Activated CD8-positive, alpha-beta T cell treated with anti-CD3 and anti-CD28 coated beads for 36 hours (primary cell): ENCODE data around the gene ANAPC4. TPM values are rescaled to one million over a fixed set of nuclear protein-coding genes. Genes with fewer than 3 reads are reported as not detected.

Source experiments
- ATAC-seq: fragments of 200-7000 bp; cut with Tn5 transposase; one replicate; pipeline ENCODE4 v1.10.0; 2021; ENCODE audit warnings: mild to moderate bottlenecking, moderate library complexity
- CTCF ChIA-PET: fragments of 350-600 bp; sonication (Branson Sonifier 250); formaldehyde crosslinking; loops from one replicate; lab custom pipeline; 2021; ENCODE audit warnings: antibody characterized with exemption; lab: Charles Lee
- POLR2A ChIA-PET: fragments of 350-600 bp; sonication (Branson Sonifier 250); formaldehyde crosslinking; loops from one replicate; lab custom pipeline; 2021; ENCODE audit warnings: antibody characterized with exemption; lab: Charles Lee
- DNase-seq: peaks from one replicate; pipeline ENCODE4 v3.0.0-alpha.2; 2020
- H3K27ac Mint-ChIP-seq: one replicate; pipeline ENCODE4 v1.8.0; 2021; ENCODE audit warnings: mild to moderate bottlenecking, mixed read lengths
- H3K27me3 Mint-ChIP-seq: one replicate; pipeline ENCODE4 v1.8.0; 2021; ENCODE audit warnings: mixed read lengths
- H3K36me3 Mint-ChIP-seq: one replicate; pipeline ENCODE4 v1.8.0; 2021; ENCODE audit warnings: low read depth, mixed read lengths
- H3K4me1 Mint-ChIP-seq: one replicate; pipeline ENCODE4 v1.8.0; 2021; ENCODE audit warnings: low read depth, mixed read lengths
- H3K4me3 Mint-ChIP-seq: one replicate; pipeline ENCODE4 v1.8.0; 2021; ENCODE audit warnings: mild to moderate bottlenecking, moderate library complexity, mixed read lengths
- H3K9me3 Mint-ChIP-seq: one replicate; pipeline ENCODE4 v1.8.0; 2021; ENCODE audit warnings: mixed read lengths
- intact Hi-C: fragments of 100-400 bp; cut with micrococcal nuclease; formaldehyde crosslinking; loops from one replicate; pipeline ENCODE4 v1.10.0; 2022
- total RNA-seq, 2 experiments: library from RNA; stranded (reverse); gene quantifications; one replicate each; pipeline ENCODE4 v1.2.3, GENCODE V29; 2021
- TF ChIP-seq, protein P1 (sequence below): fragments of 200-600 bp; IDR thresholded peaks from one replicate; pipeline ENCODE4 v1.8.0; 2022; ENCODE audit warnings: antibody characterized with exemption, mild to moderate bottlenecking

The ANAPC4 gene
- total RNA-seq, 2 experiments from 2014 or later = 29.2 to 31.4 TPM

DNA sequence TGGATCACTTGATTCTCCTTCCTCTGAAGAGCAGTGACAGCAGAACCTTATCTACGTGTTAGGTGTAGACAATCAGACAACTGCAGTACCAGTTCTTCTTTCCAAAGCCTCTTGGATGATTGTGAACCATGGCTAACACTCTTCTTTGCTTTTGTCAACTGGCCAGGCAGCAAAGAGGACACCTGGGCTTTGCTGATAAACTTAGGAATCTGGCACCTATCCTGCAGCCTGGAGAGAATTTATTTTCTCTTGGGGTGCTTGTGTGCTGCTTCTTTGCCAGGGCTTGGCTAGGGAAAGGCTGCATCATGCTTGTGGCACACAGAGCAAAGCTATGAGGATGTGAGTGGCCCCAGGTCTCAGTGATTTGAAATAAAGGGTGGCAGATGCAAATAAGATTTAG is 77.4 kb downstream of the ANAPC4 start:
- no peaks in the 10 kb centered on the region for H3K27me3 Mint-ChIP-seq
- ChIA-PET CTCF (no interaction called here), POLR2A (no interaction called here)
- no peak overlapping the region for H3K27ac Mint-ChIP-seq
- TF ChIP-seq, protein P1, sequence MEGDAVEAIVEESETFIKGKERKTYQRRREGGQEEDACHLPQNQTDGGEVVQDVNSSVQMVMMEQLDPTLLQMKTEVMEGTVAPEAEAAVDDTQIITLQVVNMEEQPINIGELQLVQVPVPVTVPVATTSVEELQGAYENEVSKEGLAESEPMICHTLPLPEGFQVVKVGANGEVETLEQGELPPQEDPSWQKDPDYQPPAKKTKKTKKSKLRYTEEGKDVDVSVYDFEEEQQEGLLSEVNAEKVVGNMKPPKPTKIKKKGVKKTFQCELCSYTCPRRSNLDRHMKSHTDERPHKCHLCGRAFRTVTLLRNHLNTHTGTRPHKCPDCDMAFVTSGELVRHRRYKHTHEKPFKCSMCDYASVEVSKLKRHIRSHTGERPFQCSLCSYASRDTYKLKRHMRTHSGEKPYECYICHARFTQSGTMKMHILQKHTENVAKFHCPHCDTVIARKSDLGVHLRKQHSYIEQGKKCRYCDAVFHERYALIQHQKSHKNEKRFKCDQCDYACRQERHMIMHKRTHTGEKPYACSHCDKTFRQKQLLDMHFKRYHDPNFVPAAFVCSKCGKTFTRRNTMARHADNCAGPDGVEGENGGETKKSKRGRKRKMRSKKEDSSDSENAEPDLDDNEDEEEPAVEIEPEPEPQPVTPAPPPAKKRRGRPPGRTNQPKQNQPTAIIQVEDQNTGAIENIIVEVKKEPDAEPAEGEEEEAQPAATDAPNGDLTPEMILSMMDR = no peak
- no peaks in the 10 kb centered on the region for H3K36me3 Mint-ChIP-seq
- intact Hi-C loops = no loop called here
- H3K4me1 Mint-ChIP-seq = peaks cover 2% of the 10 kb centered on the region
- DNase-seq (no peak), ATAC-seq (no peak)
- no peak overlapping the region for H3K4me3 Mint-ChIP-seq
- no peaks in the 10 kb centered on the region for H3K9me3 Mint-ChIP-seq

DNA sequence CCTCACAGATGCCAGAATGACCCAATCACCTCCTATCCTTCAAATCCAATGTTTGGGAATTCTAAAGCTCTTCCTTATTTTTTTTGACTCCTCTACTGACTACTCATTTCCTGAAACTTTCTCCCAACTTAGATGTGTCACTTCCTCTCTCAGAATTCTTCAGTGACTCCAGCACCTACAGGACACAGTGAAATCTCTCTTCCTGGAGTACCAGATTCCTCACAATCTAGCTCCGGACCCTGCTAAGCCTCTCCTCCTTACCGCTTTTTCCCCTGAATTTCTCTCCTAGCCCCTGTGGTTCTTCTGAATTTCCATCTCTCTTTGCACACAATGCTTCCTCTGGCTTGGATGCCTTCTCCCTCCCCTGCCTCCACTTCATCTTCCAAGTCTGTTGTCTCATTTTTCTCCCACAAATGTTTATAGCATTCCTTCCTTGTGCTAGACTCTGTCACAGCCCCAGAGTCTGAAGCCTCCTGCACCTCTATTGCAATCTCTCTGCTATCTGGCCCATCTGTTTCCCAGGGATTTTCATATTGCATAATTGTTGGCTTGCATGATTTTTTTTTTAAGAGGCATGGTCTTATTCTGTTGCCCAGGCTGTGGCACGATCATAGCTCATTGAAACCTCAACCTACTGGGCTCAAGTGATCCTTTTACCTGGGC is 80.1 kb downstream of the ANAPC4 start:
- Mint-ChIP-seq H3K4me3 (no peak overlapping the region), H3K9me3 (no peaks in the 10 kb centered on the region), H3K4me1 (no peaks in the 10 kb centered on the region), H3K27ac (no peak overlapping the region), H3K36me3 (no peaks in the 10 kb centered on the region), H3K27me3 (no peaks in the 10 kb centered on the region)
- POLR2A ChIA-PET = no interaction called here
- DNase-seq (no peak), ATAC-seq (no peak)
- CTCF ChIA-PET = no interaction called here
- intact Hi-C loops = no loop called here
- TF ChIP-seq, protein P1 = no peak

DNA sequence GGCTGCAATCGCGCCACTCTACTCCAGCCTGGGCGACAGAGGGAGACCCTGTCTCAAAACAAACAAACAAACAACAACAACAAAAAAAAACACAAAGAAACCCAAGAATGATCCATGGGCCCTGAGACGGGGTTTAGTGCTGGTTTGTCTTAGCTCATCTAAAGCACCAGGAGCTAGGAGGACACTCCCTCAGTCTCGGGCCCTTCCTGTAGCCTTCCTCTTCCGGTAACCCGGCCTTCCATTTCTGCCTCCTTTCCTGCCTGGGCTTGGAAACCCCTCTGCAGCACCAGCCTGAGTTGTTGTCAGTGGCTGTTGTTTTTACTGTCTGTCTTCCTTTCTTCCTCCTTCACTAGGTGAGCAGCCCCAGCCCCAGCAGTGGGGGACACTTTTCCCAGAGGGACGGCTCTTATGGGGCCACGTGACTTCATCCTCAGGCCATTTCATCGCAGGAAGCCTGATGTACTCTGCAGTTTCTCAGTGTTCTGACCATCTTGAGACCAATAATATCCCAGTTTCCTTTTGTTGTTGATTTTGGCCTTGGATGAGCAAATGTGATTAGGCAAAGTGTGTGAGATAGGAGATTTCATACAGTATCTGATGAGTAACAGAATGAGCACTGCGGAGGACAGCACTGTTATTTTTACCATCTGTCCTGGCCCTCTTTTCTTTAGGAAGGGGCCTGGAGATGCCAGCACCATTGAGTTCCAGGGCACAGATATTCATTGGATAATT is 90.1 kb downstream of the ANAPC4 start:
- H3K9me3 Mint-ChIP-seq = peaks cover 5% of the 10 kb centered on the region
- H3K36me3 Mint-ChIP-seq = no peaks in the 10 kb centered on the region
- H3K27me3 Mint-ChIP-seq = no peaks in the 10 kb centered on the region
- H3K4me3 Mint-ChIP-seq = no peak overlapping the region
- no peaks in the 10 kb centered on the region for H3K4me1 Mint-ChIP-seq
- TF ChIP-seq, protein P1 = no peak
- intact Hi-C loops = no loop called here
- ATAC-seq = no peak
- POLR2A ChIA-PET = no interaction called here
- DNase-seq = no peak
- no peak overlapping the region for H3K27ac Mint-ChIP-seq
- CTCF ChIA-PET = no interaction called here

DNA sequence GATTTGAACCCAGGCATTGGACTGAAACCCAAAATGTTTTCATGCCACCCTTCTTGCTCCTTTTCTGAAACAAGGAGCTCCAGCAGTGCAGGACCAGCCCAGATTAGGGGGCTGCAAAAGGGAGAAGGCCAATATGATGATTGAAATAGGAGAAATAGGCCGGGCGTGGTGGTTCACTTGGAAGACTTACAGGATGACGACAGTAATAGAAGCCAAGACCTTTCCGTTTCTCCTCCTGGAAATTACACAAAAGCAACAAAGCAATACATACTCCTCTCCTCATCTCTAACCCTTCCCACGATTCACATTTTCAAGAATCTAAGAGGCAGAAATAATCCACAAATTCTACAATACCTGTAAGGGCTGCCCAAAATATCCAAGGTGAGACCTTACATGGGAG is 90.8 kb downstream of the ANAPC4 start:
- ChIA-PET CTCF (interaction anchor here (0.9 kb wide), 1 partner anchor 12 kb away, joined by 3 read pairs; no protein-coding TSS in a partner anchor), POLR2A (no interaction called here)
- Mint-ChIP-seq H3K27ac (no peak overlapping the region), H3K27me3 (no peaks in the 10 kb centered on the region), H3K4me3 (no peak overlapping the region), H3K36me3 (no peaks in the 10 kb centered on the region), H3K4me1 (no peaks in the 10 kb centered on the region), H3K9me3 (peaks cover 5% of the 10 kb centered on the region)
- DNase-seq (no peak), ATAC-seq (no peak)
- TF ChIP-seq, protein P1 = no peak
- intact Hi-C loops = no loop called here

Other genes starting within 250 kb of the ANAPC4 start
- gene SEPSECS, start 216.8 kb upstream of the ANAPC4 start, total RNA-seq = 10 to 100 TPM; 13.9 to 15.2 TPM
- 10 to 100 TPM; 38.6 TPM for gene PI4K2B, start 143.2 kb upstream of the ANAPC4 start, total RNA-seq
- gene ZCCHC4, start 64.5 kb upstream of the ANAPC4 start, total RNA-seq = 10 to 100 TPM; 12.0 to 12.8 TPM